Heart left ventricle (tissue), 16 donors: ENCODE measurements around the gene PILRA. TPM values are rescaled to one million over a fixed set of nuclear protein-coding genes. Genes with fewer than 3 reads are reported as not detected.

Source experiments
- ATAC-seq, 4 donors: fragments of 200-7000 bp; cut with Tn5 transposase; one replicate each; pipeline ENCODE4 v1.9.1; 2020 to 2022; ENCODE audit warnings: moderate library complexity in 4 of 4, mild to moderate bottlenecking in 3 of 4, moderate number of reproducible peaks in 1 of 4
- DNase-seq, 5 donors: peaks; one replicate each; pipeline ENCODE4 v3.0.0-alpha.2; 2020
- H3K27ac ChIP-seq, 12 donors: fragments of 200-600 bp; sonication (generic) in 4 of 12; one replicate each; pipeline versions ENCODE4 v1.5.0 to v1.8.0; 2016 to 2022; ENCODE audit warnings: mild to moderate bottlenecking in 2 of 12
- H3K27me3 ChIP-seq, 9 donors: fragments of 200-600 bp; sonication (generic) in 2 of 9; one replicate each; pipeline versions ENCODE4 v1.5.1 to v1.8.0; 2016 to 2022; ENCODE audit warnings: mild to moderate bottlenecking in 3 of 9
- H3K36me3 ChIP-seq, 9 donors: fragments of 200-600 bp; sonication (generic) in 2 of 9; one replicate each; pipeline versions ENCODE4 v1.5.0 to v1.8.0; 2018 to 2022; ENCODE audit warnings: mild to moderate bottlenecking in 2 of 9
- H3K4me1 ChIP-seq, 12 donors: fragments of 200-600 bp; sonication (generic) in 4 of 12; one replicate each; pipeline versions ENCODE4 v1.5.0 to v1.8.0; 2016 to 2022; ENCODE audit warnings: mild to moderate bottlenecking in 3 of 12
- H3K4me3 ChIP-seq, 12 donors: fragments of 200-600 bp; sonication (generic) in 4 of 12; one replicate each; pipeline versions ENCODE4 v1.5.0 to v1.8.0; 2017 to 2022; ENCODE audit warnings: mild to moderate bottlenecking in 9 of 12, moderate library complexity in 4 of 12
- H3K9me3 ChIP-seq, 12 donors: fragments of 200-600 bp; sonication (generic) in 4 of 12; one replicate each; pipeline versions ENCODE4 v1.5.0 to v1.8.0; 2016 to 2022; ENCODE audit warnings: mild to moderate bottlenecking in 1 of 12
- POLR2A ChIP-seq, 2 donors: fragments of 450-650 bp; IDR thresholded peaks; one replicate each; pipeline ENCODE4 v1.6.1; 2017; ENCODE audit warnings: antibody characterized with exemption in 2 of 2, mild to moderate bottlenecking in 2 of 2, moderate library complexity in 2 of 2
- WGBS, 4 donors: extraction: QIAGEN DNeasy Blood & Tissue Kit in 2 of 4; methylation state at CpG; one replicate each; pipeline versions ENCODE4 v1.1.5 to v1.1.7; 2013 to 2018; 5-methylcytosine and 5-hydroxymethylcytosine counted together
- intact Hi-C, 10 donors: fragments of 100-400 bp; cut with DNase I; formaldehyde crosslinking; loops; one replicate each; pipeline versions ENCODE4 v1.11.1 to v1.14.2; 2022
- polyA plus RNA-seq, 2 donors: library from polyadenylated mRNA; stranded (reverse); fragments of 200-250 nt; gene quantifications; one replicate each; pipeline ENCODE4 v1.2.3, GENCODE V29; 2013
- total RNA-seq, 9 donors: library from RNA; depleted of rRNA in 2 of 9; stranded (reverse); fragments of >200 nt in 2 of 9; fragmentation: NEBNext Ultra II Directional in 3 of 9; extraction: Animal tissue kit (Norgen Biotek cat#: 25700) in 3 of 9; gene quantifications; one replicate each; pipeline versions ENCODE4 v1.1.0 to v1.2.4, GENCODE V29; 2016 to 2023
- TF ChIP-seq, protein P1 (sequence below), 12 donors: fragments of 200-600 bp; sonication (generic) in 4 of 12; IDR thresholded peaks; one replicate each; pipeline versions ENCODE4 v1.5.0 to v1.8.0; 2018 to 2022; ENCODE audit warnings: antibody characterized with exemption in 12 of 12, mild to moderate bottlenecking in 5 of 12
- donor health status: ischemic (EF 13 %, LVEDD 7.1; RV severe dilation, severe dysfunction).
- donor health status: healthy with polysubstance abuse.
- donor health status: DM: no; HTN: yes; CAD: no.
- donor health status: DM: no; HTN: no; CAD: no.
- donor health status: ischemic (EF 25% LVEDD 6.9; RV normal size, moderate dysfunction).
- donor health status: ischemic (EF 25% LVEDD 5.7; RV mildly dilated, moderate dysfunction).
- donor health status: healthy.
- donor health status: DM: yes; HTN: yes; CAD: no.
- donor health status: ischemic (EF 35%, LVEDD 5.7; RV mildly dilated, moderate dysfunction).
- donor health status: nonischemic (EF 11% LVEDD 7.7; RV severe dilation, severe dysfunction).
- donor health status: DM: yes; HTN: yes; CAD: no.
- donor health status: PGD.
- donor health status: ischemic (EF 29% LVEDD 5.4; RV normal size, mild dysfunction).
- donor health status: nonischemic (EF 23%, LVEDD 6.1; RV moderate dilation, normal function).

The PILRA gene
- total and polyA plus RNA-seq, 11 donors, result 0.69 to 30.5 (median 3.4) TPM

DNA sequence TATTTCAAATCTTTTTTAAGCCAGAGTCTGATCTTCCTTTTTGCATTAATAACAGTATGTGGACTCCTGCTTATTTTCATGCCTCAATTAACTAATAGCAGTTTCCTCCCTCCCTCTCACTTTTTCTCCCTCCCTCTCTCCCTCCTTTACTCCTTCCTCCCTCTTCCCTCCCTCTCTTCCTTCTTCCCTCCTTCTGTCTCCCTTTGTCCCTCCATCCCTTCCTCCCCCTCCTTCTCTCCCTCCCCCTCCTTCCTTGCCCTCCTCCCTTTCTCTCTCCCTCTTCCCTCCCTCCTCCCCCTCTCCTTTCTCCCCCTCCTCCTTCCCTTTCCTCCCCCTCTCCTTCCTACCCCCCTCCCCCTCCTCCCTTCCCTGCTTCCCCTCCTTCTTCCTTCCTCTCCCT, 53.2 kb downstream of the PILRA start:
- no peak overlapping the region for H3K27ac ChIP-seq
- peaks cover 0 to 6% (median 0%) of the 10 kb centered on the region in 9 donors for H3K36me3 ChIP-seq
- no peak for ATAC-seq
- TF ChIP-seq, protein P1, sequence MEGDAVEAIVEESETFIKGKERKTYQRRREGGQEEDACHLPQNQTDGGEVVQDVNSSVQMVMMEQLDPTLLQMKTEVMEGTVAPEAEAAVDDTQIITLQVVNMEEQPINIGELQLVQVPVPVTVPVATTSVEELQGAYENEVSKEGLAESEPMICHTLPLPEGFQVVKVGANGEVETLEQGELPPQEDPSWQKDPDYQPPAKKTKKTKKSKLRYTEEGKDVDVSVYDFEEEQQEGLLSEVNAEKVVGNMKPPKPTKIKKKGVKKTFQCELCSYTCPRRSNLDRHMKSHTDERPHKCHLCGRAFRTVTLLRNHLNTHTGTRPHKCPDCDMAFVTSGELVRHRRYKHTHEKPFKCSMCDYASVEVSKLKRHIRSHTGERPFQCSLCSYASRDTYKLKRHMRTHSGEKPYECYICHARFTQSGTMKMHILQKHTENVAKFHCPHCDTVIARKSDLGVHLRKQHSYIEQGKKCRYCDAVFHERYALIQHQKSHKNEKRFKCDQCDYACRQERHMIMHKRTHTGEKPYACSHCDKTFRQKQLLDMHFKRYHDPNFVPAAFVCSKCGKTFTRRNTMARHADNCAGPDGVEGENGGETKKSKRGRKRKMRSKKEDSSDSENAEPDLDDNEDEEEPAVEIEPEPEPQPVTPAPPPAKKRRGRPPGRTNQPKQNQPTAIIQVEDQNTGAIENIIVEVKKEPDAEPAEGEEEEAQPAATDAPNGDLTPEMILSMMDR (IDR thresholded peaks at IDR 0.05), result no peak
- no peaks in the 10 kb centered on the region for H3K27me3 ChIP-seq
- intact Hi-C loops, result no loop called here
- H3K9me3 ChIP-seq, result no peaks in the 10 kb centered on the region
- no peak overlapping the region for H3K4me3 ChIP-seq
- H3K4me1 ChIP-seq, result peaks cover 0 to 22% (median 19%) of the 10 kb centered on the region in 12 donors
- no peak for DNase-seq

- Histone ChIP-seq H3K4me3 (peak overlapping the region in 10 of 12 donors; percentile 51 to 99 (median 90)), H3K27ac (peak overlapping the region in 11 of 12 donors; percentile 96 to 100 (median 99)), H3K36me3 (peaks cover 0 to 18% (median 2%) of the 10 kb centered on the region in 9 donors), H3K27me3 (no peaks in the 10 kb centered on the region), H3K4me1 (peaks cover 0 to 34% (median 29%) of the 10 kb centered on the region in 12 donors), H3K9me3 (no peaks in the 10 kb centered on the region)
- intact Hi-C loops, result no loop called here
- TF ChIP-seq, protein P1 (IDR thresholded peaks at IDR 0.05), result no peak
- TF ChIP-seq POLR2A (IDR thresholded peaks at IDR 0.05), result no peak
- ATAC-seq, result no peak
- 43 to 60% (median 50%) methylated on average over 16 of the region's 16 CpGs for WGBS, 4 donors
- no peak for DNase-seq
Observed at GRCh38 chr7:100427762-100428198, 54.5 kb downstream of the PILRA start.

DNA sequence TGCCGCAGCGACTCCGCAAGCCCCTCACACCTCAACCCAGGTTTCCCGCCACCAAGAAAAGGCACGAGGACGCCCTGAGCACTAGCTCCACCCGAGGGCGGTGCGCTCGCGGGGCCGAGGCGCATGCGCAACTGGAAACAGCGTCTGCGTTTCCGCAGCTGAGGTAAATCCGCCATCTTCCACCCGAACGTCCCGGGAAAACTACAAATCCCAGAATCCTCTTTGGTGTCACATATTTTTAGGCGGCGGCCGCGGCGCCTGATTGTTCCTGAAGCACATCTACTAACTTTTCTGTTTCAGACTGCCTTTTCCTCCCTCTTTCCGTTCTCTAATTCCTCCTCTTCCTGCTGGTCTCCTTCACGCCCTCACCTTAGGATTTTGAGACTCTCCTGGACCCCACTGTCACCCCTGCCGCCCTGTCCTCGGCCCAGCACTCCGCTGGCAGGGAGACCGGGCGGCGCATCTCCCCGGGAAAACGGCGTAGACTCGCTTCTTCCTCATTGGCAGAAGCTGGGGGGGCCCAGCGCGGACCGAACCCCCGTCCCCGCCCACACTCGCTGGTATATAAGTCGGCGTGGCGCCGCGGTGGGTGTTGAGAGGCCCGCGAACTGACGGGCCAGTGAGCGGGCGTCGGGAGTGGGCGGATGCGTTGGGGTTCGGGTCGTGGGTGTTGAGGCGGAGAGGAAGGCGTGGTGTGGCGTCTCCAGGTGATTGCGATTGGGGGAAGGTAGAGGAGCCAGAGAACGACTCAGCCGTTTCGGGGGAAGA, 55.1 kb downstream of the PILRA start, which contains the start of gene ZCWPW1:
ZCWPW1 (minus strand) TSS at position 505 of the 768 bp plus-strand sequence. CDS start 8,054 bp downstream, outside the sequence.
- ATAC-seq (peak; percentile 60 to 77 (median 70)), DNase-seq (peak; percentile 95 to 98 (median 97))
- TF ChIP-seq, protein P1 (IDR thresholded peaks at IDR 0.05), result peak in 2 of 12 donors; percentile 15 to 34
- TF ChIP-seq POLR2A (IDR thresholded peaks at IDR 0.05), result peak; percentile 98 to 100
- no peaks in the 10 kb centered on the region for H3K27me3 ChIP-seq
- H3K4me3 ChIP-seq, result peak within 1 kb of the TSS; percentile 66 to 99 (median 90)
- peaks cover 0 to 40% (median 30%) of the 10 kb centered on the region in 12 donors for H3K4me1 ChIP-seq
- intact Hi-C loops, result no loop called here
- WGBS, 4 donors, result 1% methylated on average over 61 to 66 of the region's 66 CpGs
- H3K9me3 ChIP-seq, result no peaks in the 10 kb centered on the region
- H3K36me3 ChIP-seq, result peaks cover 0 to 24% (median 8%) of the 10 kb centered on the region in 9 donors
- H3K27ac ChIP-seq, result peak within 1 kb of the TSS; percentile 96 to 100 (median 99)

DNA sequence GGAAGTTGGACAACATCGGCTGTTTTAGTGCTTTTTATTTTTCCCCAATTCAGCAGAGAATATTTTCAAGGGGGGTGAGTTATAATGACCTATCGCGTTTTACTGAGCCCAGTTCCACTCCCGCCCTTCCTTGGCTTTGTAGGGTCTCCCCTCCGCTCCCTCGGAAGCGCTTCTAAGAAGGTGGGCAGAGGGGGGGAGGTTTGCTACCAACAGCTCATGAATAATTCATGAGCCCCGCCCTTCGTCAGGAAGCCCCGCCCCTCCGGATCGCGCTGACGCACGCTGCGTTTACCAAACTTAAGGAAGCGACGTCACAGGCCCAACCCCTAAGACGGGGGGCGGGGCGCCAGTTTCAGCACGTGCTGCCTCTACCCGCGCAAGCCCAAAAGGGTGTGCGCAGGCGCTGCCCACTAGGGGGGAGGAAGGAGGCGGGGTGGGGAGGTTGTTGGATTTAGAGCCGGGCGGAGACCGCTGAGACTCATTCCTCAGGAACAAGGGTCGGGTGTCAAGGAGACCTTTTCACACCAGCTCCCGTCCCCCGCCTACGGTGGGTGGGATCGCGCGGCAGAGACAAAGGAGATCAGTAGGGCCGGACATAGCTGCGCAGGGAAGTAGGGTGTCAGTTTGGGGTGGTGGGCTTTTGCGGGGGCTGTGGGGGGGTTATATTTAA, 55.8 kb downstream of the PILRA start:
- peak; percentile 100 for DNase-seq
- H3K27me3 ChIP-seq, result no peaks in the 10 kb centered on the region
- 0 to 1% (median 1%) methylated on average over 28 to 40 of the region's 40 CpGs for WGBS, 4 donors
- intact Hi-C loops, result no loop called here
- peak overlapping the region; percentile 66 to 99 (median 90) for H3K4me3 ChIP-seq
- ATAC-seq, result peak; percentile 83 to 87 (median 86)
- H3K36me3 ChIP-seq, result peaks cover 0 to 30% (median 15%) of the 10 kb centered on the region in 9 donors
- TF ChIP-seq, protein P1 (IDR thresholded peaks at IDR 0.05), result peak in 6 of 12 donors; percentile 11 to 39 (median 20)
- TF ChIP-seq POLR2A (IDR thresholded peaks at IDR 0.05), result peak in 1 of 2 donors; percentile 72
- H3K9me3 ChIP-seq, result no peaks in the 10 kb centered on the region
- H3K4me1 ChIP-seq, result peaks cover 0 to 47% (median 30%) of the 10 kb centered on the region in 12 donors
- peak overlapping the region; percentile 96 to 100 (median 99) for H3K27ac ChIP-seq
